HCT116 (cell line): ENCODE measurements around the gene FBXL16. TPM values are rescaled to one million over a fixed set of nuclear protein-coding genes. Genes with fewer than 3 reads are reported as not detected.

Experiments
- ATAC-seq: fragments of 200-7000 bp; cut with Tn5 transposase; 2 replicates; pipeline ENCODE4 v1.9.1; 2020; ENCODE audit warnings: mild to moderate bottlenecking, moderate library complexity
- BruUV-seq: library from RNA; stranded (reverse); fragments of 400-500 nt; replicated peaks from 2 replicates; lab custom pipeline; 2021; lab: Mats Ljungman, UMichigan
- CTCF ChIA-PET: fragments of 300-600 bp; sonication (Branson Sonifier 250); formaldehyde crosslinking; loops from one replicate; lab custom pipeline; 2021; ENCODE audit warnings: antibody characterized with exemption; lab: Charles Lee
- POLR2A ChIA-PET: fragments of 300-600, 350-600 bp; sonication (Branson Sonifier 250); formaldehyde crosslinking; loops from one replicate; lab custom pipeline; 2021; ENCODE audit warnings: antibody characterized with exemption; lab: Charles Lee
- RAD21 ChIA-PET, 2 experiments: fragments of 300-600 bp; sonication (Branson Sonifier 250); formaldehyde crosslinking; loops; one replicate each; lab custom pipeline; 2023; ENCODE audit warnings: low total read pairs in 2 of 2; ENCODE audit not compliant: uncharacterized antibody in 2 of 2, unreplicated experiment in 2 of 2, low non-redundant PET in 1 of 2; lab: Charles Lee
- DNase-seq: peaks from one replicate; pipeline ENCODE4 v3.0.0-alpha.2; 2010; ENCODE audit warnings: low read depth, low spot score
- H2AFZ ChIP-seq: fragments of 200-600 bp; shearing (Covaris generic), sonication (generic); 2 replicates; pipeline ENCODE4 v1.6.1; 2017; ENCODE audit warnings: low read depth, mixed run types, mixed read lengths, antibody characterized with exemption, low read length; ENCODE audit not compliant: poor library complexity, severe bottlenecking
- H3K27ac ChIP-seq: 2 replicates; pipeline ENCODE4 v1.5.1; 2012; ENCODE audit warnings: low read depth, low read length
- H3K27me3 ChIP-seq: fragments of 200-600 bp; sonication (generic); 2 replicates; pipeline ENCODE4 v1.6.1; 2016; ENCODE audit warnings: mixed run types, low read length, mixed read lengths; ENCODE audit not compliant: insufficient read depth
- H3K36me3 ChIP-seq, 2 experiments: fragments of 200-500 bp in 1 of 2; fragments of 200-600 bp in 1 of 2; sonication (Bioruptor generic) in 1 of 2; sonication (generic) in 1 of 2; 2 replicates each; pipeline versions ENCODE4 v1.5.1 to v1.6.1; 2014 to 2016; ENCODE audit warnings: low read length in 2 of 2, inconsistent platforms in 1 of 2, mixed read lengths in 1 of 2, mixed run types in 1 of 2; ENCODE audit not compliant: insufficient read depth in 2 of 2, control insufficient read depth in 1 of 2
- H3K4me1 ChIP-seq, 2 experiments: fragments of 200-600 bp in 1 of 2; sonication (generic) in 1 of 2; 2 replicates each; pipeline versions ENCODE4 v1.5.1 to v1.6.1; 2012 to 2017; ENCODE audit warnings: low read length in 2 of 2, inconsistent platforms in 1 of 2, mild to moderate bottlenecking in 1 of 2, mixed read lengths in 1 of 2, mixed run types in 1 of 2, moderate library complexity in 1 of 2; ENCODE audit not compliant: insufficient read depth in 2 of 2, control insufficient read depth in 1 of 2
- H3K4me2 ChIP-seq: fragments of 200-600 bp; sonication (generic); 2 replicates; pipeline ENCODE4 v1.6.1; 2017; ENCODE audit warnings: mixed run types, low read length, mixed read lengths
- H3K4me3 ChIP-seq, 2 experiments: fragments of 200-600 bp in 1 of 2; sonication (generic) in 1 of 2; replicated peaks in 1 of 2; 2 replicates each; pipeline ENCODE4 v1.5.1; 2011 to 2016; ENCODE audit warnings: low read length in 2 of 2, control low read depth in 1 of 2, low read depth in 1 of 2, mild to moderate bottlenecking in 1 of 2, mixed read lengths in 1 of 2, mixed run types in 1 of 2
- H3K79me2 ChIP-seq: fragments of 200-600 bp; sonication (generic); 2 replicates; pipeline ENCODE4 v1.6.1; 2017; ENCODE audit warnings: mild to moderate bottlenecking, mixed run types, low read length, moderate library complexity, mixed read lengths; ENCODE audit not compliant: insufficient read depth
- H3K9ac ChIP-seq: fragments of 200-600 bp; sonication (generic); 2 replicates; pipeline ENCODE4 v1.6.1; 2016; ENCODE audit warnings: low read length, mixed read lengths
- H3K9me2 ChIP-seq: fragments of 200-600 bp; sonication (generic), shearing (Covaris generic); 2 replicates; pipeline ENCODE4 v1.6.1; 2017; ENCODE audit warnings: mixed run types, mild to moderate bottlenecking, moderate library complexity; ENCODE audit not compliant: insufficient read depth
- H3K9me3 ChIP-seq, 2 experiments: fragments of 200-500 bp in 1 of 2; fragments of 200-600 bp in 1 of 2; sonication (Bioruptor generic) in 1 of 2; sonication (generic) in 1 of 2; 2 replicates each; pipeline ENCODE4 v1.6.1; 2014 to 2017; ENCODE audit warnings: low read length in 2 of 2, mixed read lengths in 2 of 2, inconsistent platforms in 1 of 2, low read depth in 1 of 2, mild to moderate bottlenecking in 1 of 2, mixed run types in 1 of 2, moderate library complexity in 1 of 2; ENCODE audit not compliant: control insufficient read depth in 1 of 2, insufficient read depth in 1 of 2
- H4K20me1 ChIP-seq: fragments of 200-600 bp; sonication (generic), shearing (Covaris generic); 2 replicates; pipeline ENCODE4 v1.6.1; 2017; ENCODE audit warnings: mixed run types, mild to moderate bottlenecking, moderate library complexity; ENCODE audit not compliant: insufficient read depth
- CEBPB ChIP-seq: IDR thresholded peaks from 2 replicates; pipeline ENCODE4 v1.6.1; 2012; ENCODE audit warnings: low read depth
- FOSL1 ChIP-seq: IDR thresholded peaks from 2 replicates; pipeline ENCODE4 v1.6.1; 2012; ENCODE audit warnings: low read depth
- POLR2A ChIP-seq: IDR thresholded peaks from 2 replicates; pipeline ENCODE4 v1.7.0; 2011; ENCODE audit warnings: borderline replicate concordance; ENCODE audit not compliant: insufficient read depth, insufficient read length; ENCODE audit errors: extremely low read depth
- TCF7L2 ChIP-seq: IDR thresholded peaks from 2 replicates; pipeline ENCODE4 v1.7.0; 2011; ENCODE audit warnings: borderline replicate concordance, inconsistent platforms; ENCODE audit not compliant: insufficient read depth, insufficient read length; ENCODE audit errors: extremely low read depth
- ZBTB33 ChIP-seq: IDR thresholded peaks from 2 replicates; pipeline ENCODE4 v1.6.1; 2011; ENCODE audit warnings: mild to moderate bottlenecking, low read length, moderate library complexity; ENCODE audit not compliant: insufficient replicate concordance; ENCODE audit errors: extremely low read depth
- intact Hi-C: fragments of 100-400 bp; cut with micrococcal nuclease; formaldehyde crosslinking; loops from 2 replicates; pipeline ENCODE4 v1.10.0; 2022
- total RNA-seq: library from RNA; stranded (reverse); gene quantifications from one replicate; pipeline ENCODE4 v1.2.1, GENCODE V29; 2021; ENCODE audit not compliant: unreplicated experiment

Gene FBXL16
- total RNA-seq, 1 experiment from 2014 or later = 49.7 TPM

- ATAC-seq = no peak
These were observed 11.2 kb upstream of the FBXL16 start for GRCh38 chr16:716768-717325.

GRCh38 chr16:716200-716568, 10.6 kb upstream of the FBXL16 start:
- CTCF ChIA-PET = interaction anchor here (0.6 to 2.4 kb wide), 6 partner anchors 10 to 627 kb away, joined by 3 to 20 read pairs (median 4); partner anchors contain the start of genes CCDC78, CHTF18 and RPUSD1
- TF ChIP-seq CEBPB = no peak
- TF ChIP-seq ZBTB33 = no peak
- TF ChIP-seq POLR2A = no peak
- no peak for TF ChIP-seq FOSL1
- TF ChIP-seq TCF7L2 = no peak

More at GRCh38 chr16:716768-717325, 11.2 kb upstream of the FBXL16 start:
- ChIA-PET RAD21 (no interaction called here), POLR2A (interaction anchor here (2.3 kb wide), 1 partner anchor 9 kb away, joined by 20 read pairs; the partner anchor contains the start of genes CCDC78 and HAGHL), CTCF (interaction anchor here (1.3 to 2.4 kb wide), 3 partner anchors 11 to 71 kb away, joined by 3 to 20 read pairs (median 6); partner anchors contain the start of genes CHTF18 and RPUSD1)
- no peak for DNase-seq
- H3K36me3 ChIP-seq = no peaks in the 10 kb centered on the region
- peaks cover 22% of the 10 kb centered on the region for H3K79me2 ChIP-seq
- peak overlapping the region; percentile 92 for H3K27ac ChIP-seq
- peak overlapping the region; percentile 93 for H3K4me2 ChIP-seq
- peak overlapping the region; percentile 59 to 74 for H3K4me3 ChIP-seq
- H4K20me1 ChIP-seq = peaks cover 3% of the 10 kb centered on the region; the same call in 1 of the 2 replicates
- no peak for TF ChIP-seq FOSL1
- intact Hi-C loops = no loop called here
- BruUV-seq = no TSS peak
- H3K4me1 ChIP-seq = peaks cover 45 to 75% of the 10 kb centered on the region in 2 experiments
- H3K9me3 ChIP-seq = no peaks in the 10 kb centered on the region
- peak overlapping the region; percentile 85 for H3K9ac ChIP-seq
- no peaks in the 10 kb centered on the region for H3K9me2 ChIP-seq
- no peak overlapping the region for H2AFZ ChIP-seq
- no peaks in the 10 kb centered on the region for H3K27me3 ChIP-seq

More at GRCh38 chr16:716200-716568, 10.6 kb upstream of the FBXL16 start:
- Histone ChIP-seq H3K27ac (peak overlapping the region; percentile 92), H3K79me2 (peaks cover 19% of the 10 kb centered on the region), H3K9me2 (no peaks in the 10 kb centered on the region), H3K27me3 (no peaks in the 10 kb centered on the region), H3K4me2 (peak overlapping the region; percentile 93), H3K9ac (peak overlapping the region; percentile 85), H4K20me1 (peaks cover 3% of the 10 kb centered on the region; the same call in 1 of the 2 replicates), H3K9me3 (no peaks in the 10 kb centered on the region), H3K4me3 (peak overlapping the region; percentile 59 to 74), H3K4me1 (peaks cover 42 to 75% of the 10 kb centered on the region in 2 experiments), H2AFZ (no peak overlapping the region), H3K36me3 (no peaks in the 10 kb centered on the region)
- intact Hi-C loops = no loop called here
- no peak for DNase-seq
- TSS peak; percentile 45 for BruUV-seq
- ChIA-PET POLR2A (interaction anchor here (1.6 to 2.3 kb wide), 2 partner anchors 9 to 12 kb away, joined by 9 to 20 read pairs; partner anchors contain the start of genes CCDC78 and HAGHL), RAD21 (interaction anchor here in 1 of 2 experiments (1.1 kb wide), 1 partner anchor 12 kb away, joined by 3 read pairs; no protein-coding TSS in a partner anchor)
- ATAC-seq = no peak
